GM19395 (cell line): ENCODE data around the gene GDA.
"Not testable (repeated sequence)": the region's sequence is repeated elsewhere in the genome, so short reads cannot be mapped to it uniquely, and the experiment has no call there.

Source experiments
- ATAC-seq: cut with Tn5 transposase; IDR thresholded peaks from one replicate; pipeline ENCODE4 v1.9.1; 2021; ENCODE audit warnings: mild to moderate bottlenecking, moderate library complexity; ENCODE audit not compliant: unreplicated experiment

Gene GDA

GRCh38 chr9:72204062-72204461, 54.8 kb downstream of the GDA start:
- no peak for ATAC-seq

- peak; percentile 75 for ATAC-seq
Measured at GRCh38 chr9:72205513-72205912, 56.3 kb downstream of the GDA start.

- ATAC-seq = peak; percentile 65
Measured at GRCh38 chr9:72207278-72207677, 58.0 kb downstream of the GDA start.

GRCh38 chr9:72210522-72210921, 61.3 kb downstream of the GDA start:
- ATAC-seq = no peak

- no peak for ATAC-seq
Measured at GRCh38 chr9:72211047-72211446, 61.8 kb downstream of the GDA start.

GRCh38 chr9:72213906-72214305, 64.7 kb downstream of the GDA start:
- no peak for ATAC-seq

GRCh38 chr9:72217306-72217842, 68.1 kb downstream of the GDA start:
- ATAC-seq = no peak

GRCh38 chr9:72220589-72220988, 71.3 kb downstream of the GDA start:
- no peak for ATAC-seq

- no peak for ATAC-seq
Measured at GRCh38 chr9:72226146-72226812, 77.0 kb downstream of the GDA start.

GRCh38 chr9:72228282-72228681, 79.0 kb downstream of the GDA start:
- no peak for ATAC-seq

GRCh38 chr9:72232778-72233177, 83.5 kb downstream of the GDA start:
- ATAC-seq = no peak

- no peak for ATAC-seq
Measured at GRCh38 chr9:72247549-72247948, 98.3 kb downstream of the GDA start.

GRCh38 chr9:72251589-72251988, 102.3 kb downstream of the GDA start:
- ATAC-seq = no peak

- ATAC-seq = no peak
Measured at GRCh38 chr9:72254901-72255545, 105.8 kb downstream of the GDA start.

- ATAC-seq = no peak
Measured at GRCh38 chr9:72255569-72255968, 106.3 kb downstream of the GDA start.

GRCh38 chr9:72256931-72257330, 107.7 kb downstream of the GDA start:
- ATAC-seq = no peak

GRCh38 chr9:72257814-72258213, 108.6 kb downstream of the GDA start:
- ATAC-seq = no peak

- peak; percentile 43 for ATAC-seq
Measured at GRCh38 chr9:72262063-72262462, 112.8 kb downstream of the GDA start.

- no peak for ATAC-seq
Measured at GRCh38 chr9:72263572-72263971, 114.3 kb downstream of the GDA start.

GRCh38 chr9:72268961-72269360, 119.7 kb downstream of the GDA start:
- ATAC-seq = no peak

GRCh38 chr9:72270359-72270758, 121.1 kb downstream of the GDA start:
- ATAC-seq = not testable (repeated sequence)
